Activated T-cell treated with anti-CD3 and anti-CD28 coated beads, Interleukin-2, amount 50 U/mL, for 48 hours (primary cell): ENCODE measurements around the gene SHLD1.
"Not testable (repeated sequence)": the region's sequence is repeated elsewhere in the genome, so short reads cannot be mapped to it uniquely, and the experiment has no call there.

ENCODE experiments used
- DNase-seq, 2 experiments: peaks; one replicate each; pipeline ENCODE4 v3.0.0-alpha.2; 2020

The SHLD1 gene

DNA sequence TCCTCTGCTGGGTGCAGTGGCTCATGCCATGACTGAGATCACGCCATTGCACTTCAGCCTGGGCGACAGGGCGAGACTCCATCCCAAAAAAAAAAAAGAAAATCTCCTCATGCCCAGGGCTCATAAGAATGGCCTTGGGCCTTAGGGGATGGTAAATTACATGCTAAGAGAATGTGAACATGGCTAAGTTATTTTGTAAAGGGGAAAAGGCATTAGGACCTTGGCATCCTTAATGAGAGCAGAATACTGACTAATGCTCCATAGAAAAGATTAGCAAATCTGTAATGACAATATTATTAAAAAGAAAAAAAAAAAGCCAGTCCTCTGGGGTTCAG is 12.6 kb upstream of the SHLD1 start:
- no peak for DNase-seq

- DNase-seq, result no peak
Measured at GRCh38 chr20:5737966-5738365, 12.2 kb upstream of the SHLD1 start.

DNA sequence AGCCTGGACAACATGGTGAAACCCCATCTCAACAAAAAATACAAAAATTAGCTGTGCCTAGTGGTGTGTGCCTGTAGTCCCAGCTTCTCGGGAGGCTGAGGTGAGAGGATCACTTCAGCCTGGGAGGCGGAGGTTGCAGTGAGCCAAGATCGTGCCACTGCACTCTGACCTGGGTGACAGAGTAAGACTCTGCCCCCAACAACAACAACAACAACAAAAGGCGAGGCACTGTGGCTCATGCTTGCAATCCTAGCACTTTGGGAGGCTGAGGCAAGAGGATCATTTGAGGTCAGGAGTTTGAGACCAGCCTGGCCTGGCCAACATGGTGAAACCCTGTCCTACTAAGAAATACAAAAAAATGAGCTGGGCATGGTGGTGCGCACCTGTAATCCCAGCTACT is 9.6 kb upstream of the SHLD1 start:
- not testable (repeated sequence) for DNase-seq

DNA sequence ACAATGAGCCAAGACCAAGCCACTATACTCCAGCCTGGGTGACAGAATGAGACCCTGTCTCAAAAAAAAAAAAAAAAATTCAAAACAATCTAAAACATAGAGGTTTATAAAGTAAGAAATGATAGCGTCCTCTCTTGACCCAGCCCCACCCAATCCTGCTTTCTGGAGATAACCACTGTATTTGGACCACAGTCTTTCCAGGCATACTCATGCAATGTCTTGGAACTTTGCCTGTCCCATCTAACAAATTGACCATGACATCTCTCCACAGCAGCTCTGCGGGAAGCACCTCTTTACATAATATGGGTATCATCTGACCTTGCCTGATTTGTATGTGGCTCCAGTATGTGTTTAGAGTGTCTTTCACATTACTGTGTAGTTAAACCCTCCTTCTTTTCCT is 9.1 kb upstream of the SHLD1 start:
- no peak for DNase-seq

DNA sequence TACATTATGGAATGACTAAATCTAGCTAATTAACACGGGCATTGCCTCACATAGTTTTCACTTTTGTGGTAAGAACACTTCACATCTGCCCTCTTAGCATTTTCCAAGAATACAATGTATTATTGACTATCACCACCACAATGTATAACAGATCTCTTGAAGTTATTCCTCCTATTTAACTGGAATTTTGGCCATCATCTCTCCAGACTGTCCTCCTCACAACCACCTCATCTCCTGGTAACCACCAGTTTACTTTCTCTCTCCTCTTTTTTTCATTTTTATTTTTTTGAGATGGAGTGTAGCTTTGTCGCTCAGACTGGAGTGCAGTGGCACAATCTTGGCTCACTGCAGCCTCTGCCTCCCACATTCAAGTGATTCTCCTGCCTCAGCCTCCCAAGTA is 8.2 kb upstream of the SHLD1 start:
- DNase-seq, result no peak

- no peak for DNase-seq
Measured at GRCh38 chr20:5745416-5746030, 4.7 kb upstream of the SHLD1 start.

DNA sequence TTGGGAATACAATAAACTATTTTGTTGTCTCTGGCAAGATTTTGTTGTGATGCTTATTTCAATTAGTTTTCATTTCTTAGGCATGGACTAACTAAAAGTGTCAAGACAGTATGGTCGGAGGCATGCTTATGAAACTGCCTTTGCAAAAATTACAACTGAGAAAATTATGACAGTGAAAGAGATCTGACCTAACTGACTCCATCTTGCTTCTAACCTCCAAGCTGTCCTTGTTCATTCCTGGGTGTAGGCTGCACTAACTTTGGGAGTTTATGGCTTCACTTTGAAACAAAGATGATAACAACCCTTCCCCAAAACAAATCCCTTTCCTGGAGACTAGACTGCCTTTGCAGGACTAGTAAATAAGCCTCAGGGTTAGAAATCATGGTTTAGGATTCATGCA is 4.1 kb upstream of the SHLD1 start:
- no peak for DNase-seq

- no peak for DNase-seq
Measured at GRCh38 chr20:5748246-5748645, 2.0 kb upstream of the SHLD1 start.

GRCh38 chr20:5749512-5749951 is 669 bp upstream of the SHLD1 start:
- DNase-seq, result not testable (repeated sequence)

- no peak for DNase-seq
Measured at GRCh38 chr20:5751856-5752255, 1.7 kb downstream of the SHLD1 start.

- DNase-seq, result no peak
Measured at GRCh38 chr20:5753814-5754213, 3.6 kb downstream of the SHLD1 start.

DNA sequence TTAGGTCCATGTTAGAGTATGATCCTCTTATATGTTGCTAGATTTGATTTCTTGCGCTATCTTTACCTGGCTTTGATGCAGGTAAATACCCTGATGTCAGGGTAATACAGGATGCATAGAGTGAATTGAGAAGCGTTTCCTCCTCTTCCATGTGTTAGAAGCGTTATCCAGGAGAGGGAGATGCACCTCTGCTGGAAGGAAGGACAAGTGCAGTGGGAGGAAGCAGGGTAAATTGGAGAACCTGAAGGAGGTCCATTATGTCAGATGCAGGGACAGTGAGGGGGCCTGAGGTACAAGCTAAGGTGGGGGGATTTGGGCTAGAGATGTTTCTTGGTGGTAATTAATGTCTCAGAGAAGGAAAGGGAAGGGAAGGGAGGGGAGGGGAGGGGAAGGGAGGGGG is 7.7 kb downstream of the SHLD1 start:
- no peak for DNase-seq

- DNase-seq, result no peak
Measured at GRCh38 chr20:5766085-5766764, 16.0 kb downstream of the SHLD1 start.

DNA sequence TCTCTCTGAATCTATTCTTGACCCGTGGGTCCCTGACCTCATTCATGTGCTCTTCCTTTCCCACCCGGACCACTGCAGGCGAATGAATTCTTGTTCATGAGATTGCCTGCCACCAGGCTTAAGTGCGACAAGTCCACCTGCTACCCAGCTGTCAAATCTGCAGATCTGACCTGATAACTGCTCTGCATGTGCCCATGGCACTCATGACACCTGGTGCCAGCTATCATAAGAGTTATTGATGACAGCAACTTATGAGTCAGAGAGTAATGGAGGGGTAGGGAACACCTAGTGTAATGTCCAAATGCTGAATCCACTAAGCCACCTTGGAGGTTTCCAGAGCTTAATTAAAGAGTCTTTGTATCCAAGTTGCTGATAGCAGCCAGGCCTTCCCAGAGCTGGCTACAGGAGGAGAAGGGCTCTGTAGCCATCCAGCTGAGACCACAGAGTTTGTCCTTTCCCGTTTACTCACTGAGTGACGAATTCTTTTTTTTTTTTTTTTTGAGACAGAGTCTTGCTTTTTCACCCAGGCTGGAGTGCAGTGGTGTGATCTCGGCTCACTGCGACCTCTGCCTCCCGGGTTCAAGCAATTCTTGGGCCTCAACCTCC is 17.4 kb downstream of the SHLD1 start:
- DNase-seq, result no peak

GRCh38 chr20:5770231-5770986 is 20.2 kb downstream of the SHLD1 start:
- DNase-seq, result no peak

- no peak for DNase-seq
Measured at GRCh38 chr20:5770987-5771318, 20.8 kb downstream of the SHLD1 start.

- no peak for DNase-seq
Measured at GRCh38 chr20:5772704-5773103, 22.5 kb downstream of the SHLD1 start.

- DNase-seq, result no peak
Measured at GRCh38 chr20:5773589-5773988, 23.4 kb downstream of the SHLD1 start.

DNA sequence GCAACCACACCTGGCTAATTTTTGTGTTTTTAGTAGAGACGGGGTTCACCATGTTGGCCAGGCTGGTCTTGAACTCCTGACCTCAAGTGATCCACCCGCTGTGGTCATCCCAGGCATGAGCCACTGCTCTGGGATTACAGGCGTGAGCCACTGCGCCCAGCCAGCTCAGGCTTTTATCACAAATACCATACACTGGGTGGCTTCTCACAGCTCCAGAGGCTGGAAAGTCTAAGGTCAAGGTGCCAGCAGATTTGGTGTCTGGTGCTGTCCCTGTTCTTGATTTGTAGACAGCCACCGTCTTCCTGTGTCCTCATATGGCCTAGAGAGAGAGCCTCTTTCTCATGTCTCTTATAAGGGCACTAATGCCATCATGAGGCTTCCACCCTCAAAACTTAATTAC is 25.9 kb downstream of the SHLD1 start:
- no peak for DNase-seq

DNA sequence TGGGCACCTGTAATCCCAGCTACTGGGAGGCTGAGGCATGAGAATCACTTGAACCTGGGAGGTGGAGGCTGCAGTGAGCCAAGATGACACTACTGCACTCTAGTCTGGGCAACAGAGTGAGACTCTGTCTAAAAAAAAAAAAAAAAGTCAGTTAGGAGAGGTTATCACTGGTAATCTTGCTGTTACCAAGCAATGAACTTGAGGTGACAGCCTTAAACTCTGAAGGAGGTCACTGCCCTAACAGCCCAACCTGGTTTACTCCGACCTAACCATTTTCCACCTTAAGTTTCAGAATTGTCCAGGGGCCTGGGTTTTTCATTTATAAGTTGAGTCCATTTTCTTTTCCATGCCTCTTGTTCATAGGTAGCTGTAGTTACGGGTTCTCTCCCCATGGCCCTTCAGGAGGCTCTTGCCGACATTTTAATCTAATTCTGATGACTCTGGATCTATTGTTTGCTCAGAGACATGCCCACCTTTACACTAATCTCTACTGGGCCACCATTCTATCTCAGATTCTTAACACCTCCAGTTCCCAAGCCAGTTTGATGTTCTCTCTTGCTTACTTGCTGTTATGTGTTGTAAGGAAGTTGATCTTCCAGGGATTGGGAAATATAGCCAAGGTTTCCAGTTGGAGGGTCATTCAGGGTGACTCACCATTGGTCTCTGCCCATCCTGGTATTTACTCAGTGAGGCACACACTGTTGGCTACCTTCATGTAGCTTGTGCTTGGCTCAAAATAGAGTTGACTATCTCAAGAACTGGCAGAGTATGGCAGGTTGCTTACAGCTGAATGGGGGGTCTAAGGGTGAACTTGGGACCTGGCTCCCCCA is 29.1 kb downstream of the SHLD1 start:
- no peak for DNase-seq

- DNase-seq, result no peak
Measured at GRCh38 chr20:5780846-5781217, 30.6 kb downstream of the SHLD1 start.

DNA sequence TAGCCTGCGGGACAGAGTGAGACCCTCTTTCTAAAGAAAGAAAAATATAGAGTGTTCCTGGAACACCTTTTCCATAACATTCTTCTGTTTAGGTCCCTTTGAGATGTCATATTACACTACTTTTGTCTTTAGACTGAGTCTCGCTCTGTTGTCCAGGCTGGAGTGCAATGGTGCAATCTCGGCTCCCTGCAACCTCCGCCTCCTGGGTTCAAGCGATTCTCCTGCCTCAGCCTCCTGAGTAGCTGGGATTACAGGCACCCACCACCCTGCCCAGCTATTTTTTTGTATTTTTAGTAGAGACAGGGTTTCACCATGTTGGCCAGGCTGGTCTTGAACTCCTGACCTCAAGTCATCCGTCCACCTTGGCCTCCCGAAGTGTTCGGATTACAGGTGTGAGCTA is 31.2 kb downstream of the SHLD1 start:
- not testable (repeated sequence) for DNase-seq
